ENCODE data around the gene HEATR5A. TPM values are rescaled to one million over a fixed set of nuclear protein-coding genes. Genes with fewer than 3 reads are reported as not detected.

HEATR5A gene
- total and polyA plus RNA-seq, 2 donors (not counting 1 experiment from before 2014, with no cell fraction given), result 4.8 to 22.1 TPM

GRCh38 chr14:31419179-31419966, 977 bp downstream of the HEATR5A start:
- intact Hi-C loops (cut with micrococcal nuclease), result loop anchor here (10.0 kb wide), 1 partner anchor 395 kb away; the partner anchor contains the start of genes AP4S1 and STRN3

More at GRCh38 chr14:31419179-31419966, 977 bp downstream of the HEATR5A start:
- Histone ChIP-seq H3K4me3 (ENCODE audit: control extremely low read depth in 1 of 5, extremely low read depth in 1 of 5, insufficient read depth in 1 of 5, low read depth in 2 of 5, low read length in 4 of 5) (peak overlapping the region; percentile 53 to 100 (median 95)), H3K4me2 (replicated peaks; ENCODE audit: low read depth, low read length, poor library complexity, severe bottlenecking) (peak overlapping the region; percentile 84), H3K27ac (ENCODE audit: low read length in 2 of 2) (peak overlapping the region in 1 of 2 donors; percentile 75), H4K20me1 (ENCODE audit: control insufficient read depth, insufficient read depth, low read length, poor library complexity, severe bottlenecking) (no peaks in the 10 kb centered on the region), H3K4me1 (ENCODE audit: control insufficient read depth in 2 of 2, insufficient read depth in 2 of 2, low read length in 2 of 2) (peaks cover 10 to 12% of the 10 kb centered on the region in 2 donors), H2AFZ (ENCODE audit: insufficient read depth, low read depth, low read length, poor library complexity, severe bottlenecking) (peak overlapping the region; percentile 91), H3K9ac (ENCODE audit: low read length) (peak overlapping the region; percentile 95), H3K36me3 (replicated peaks in 1 of 2; ENCODE audit: control extremely low read depth in 1 of 2, control insufficient read depth in 1 of 2, extremely low read depth in 1 of 2, insufficient read depth in 2 of 2, low read length in 1 of 2) (no peaks in the 10 kb centered on the region), H3K79me2 (ENCODE audit: control insufficient read depth, insufficient read depth, low read length) (peaks cover 44% of the 10 kb centered on the region), H3K9me3 (ENCODE audit: control extremely low read depth in 1 of 3, control insufficient read depth in 2 of 3, insufficient read depth in 1 of 3, low read length in 2 of 3) (no peaks in the 10 kb centered on the region), H3K27me3 (replicated peaks in 1 of 4; ENCODE audit: control extremely low read depth in 1 of 4, control insufficient read depth in 3 of 4, insufficient read depth in 4 of 4, low read length in 3 of 4) (no peaks in the 10 kb centered on the region)
- DNase-seq, result peak; percentile 4
- ChIA-PET CTCF (interaction anchor here (0.8 to 3.7 kb wide), 5 partner anchors 9 to 211 kb away, joined by 3 to 17 read pairs (median 8); partner anchors contain the start of gene DTD2), POLR2A (interaction anchor here (1.4 to 2.0 kb wide), 2 partner anchors 38 to 212 kb away, joined by 15 to 20 read pairs; partner anchors contain the start of genes DTD2 and HECTD1)
- H3K27me3 Mint-ChIP-seq, result no peaks in the 10 kb centered on the region
- H3K4me1 Mint-ChIP-seq, result peaks cover 27% of the 10 kb centered on the region
- H3K9me3 Mint-ChIP-seq (ENCODE audit: insufficient read depth), result no peaks in the 10 kb centered on the region
- peak overlapping the region; percentile 26 for H3K27ac Mint-ChIP-seq
- peak overlapping the region; percentile 96 for H3K4me3 Mint-ChIP-seq
- no peak for ATAC-seq (ENCODE audit: low read depth)
- 0% methylated on average over 2 of the region's 9 CpGs for WGBS (ENCODE audit: insufficient coverage)
- TF ChIP-seq EZH2 (IDR thresholded peaks at IDR 0.05; ENCODE audit: borderline replicate concordance, insufficient read depth, low read depth, low read length, poor library complexity, severe bottlenecking) (no peak), CTCF (IDR thresholded peaks at IDR 0.05) (no peak)
